SKM-1 treated with dmso at 0.1 percent for 144 hours (cell line): ENCODE data around the gene TMA7B.

Experiments used
- DNase-seq: peaks from one replicate; lab custom pipeline; 2025; ENCODE audit not compliant: unreplicated experiment; lab: John Stamatoyannopoulos, UW

The TMA7B gene

DNA sequence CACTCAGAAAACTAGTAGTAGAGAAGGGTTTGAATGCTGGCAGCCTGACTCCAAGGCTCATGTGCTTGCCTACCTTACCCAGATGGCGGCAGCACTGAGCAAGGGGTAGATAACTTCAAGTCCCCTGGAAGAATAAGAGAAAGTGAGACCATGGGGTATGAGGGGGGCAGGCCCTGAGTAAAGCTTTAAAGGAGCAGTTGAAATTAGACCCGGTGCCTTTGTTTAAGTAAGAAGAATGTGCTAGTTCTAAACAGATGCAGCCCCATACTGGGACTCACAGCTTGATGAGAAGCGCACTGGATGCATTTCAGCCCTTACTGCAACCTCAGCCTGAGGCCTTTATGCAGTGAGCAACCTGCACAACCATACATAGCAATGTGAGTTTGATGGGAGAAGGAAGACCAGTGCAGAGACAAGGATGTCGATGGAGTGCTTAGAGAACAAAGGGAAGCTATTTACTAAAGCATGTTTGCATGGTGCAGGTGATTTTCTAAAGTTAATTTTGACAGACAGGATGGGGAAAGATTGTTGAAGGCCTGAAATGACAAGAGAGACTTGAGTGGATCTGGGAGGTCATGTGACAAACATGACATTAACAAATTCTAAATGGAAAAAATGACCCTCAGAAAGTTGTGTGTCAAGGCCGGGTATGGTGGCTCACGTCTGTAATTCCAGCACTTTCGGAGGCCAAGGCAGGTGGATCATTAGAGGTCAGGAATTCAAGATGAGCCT lies 27.1 kb upstream of the TMA7B start:
- DNase-seq, result no peak

DNA sequence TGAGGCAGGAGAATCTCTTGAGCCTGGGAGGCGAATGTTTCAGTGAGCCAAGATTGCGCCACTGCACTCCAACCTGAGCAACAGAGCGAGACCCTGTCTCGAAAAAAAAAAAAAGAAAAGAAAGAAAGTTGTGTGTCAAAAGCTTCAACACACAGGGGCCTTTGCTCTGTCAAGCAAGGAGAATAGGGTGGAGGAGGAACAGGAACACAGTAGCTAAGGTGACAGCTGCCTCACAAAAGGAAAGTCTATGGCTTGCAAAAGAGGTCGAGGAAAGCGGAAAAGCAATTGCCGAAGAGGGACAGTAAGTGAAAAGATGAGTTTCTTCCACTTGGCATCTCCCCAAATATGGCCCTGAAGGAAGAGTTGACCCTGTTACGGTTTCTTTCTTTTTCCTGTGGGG lies 26.5 kb upstream of the TMA7B start:
- no peak for DNase-seq

DNA sequence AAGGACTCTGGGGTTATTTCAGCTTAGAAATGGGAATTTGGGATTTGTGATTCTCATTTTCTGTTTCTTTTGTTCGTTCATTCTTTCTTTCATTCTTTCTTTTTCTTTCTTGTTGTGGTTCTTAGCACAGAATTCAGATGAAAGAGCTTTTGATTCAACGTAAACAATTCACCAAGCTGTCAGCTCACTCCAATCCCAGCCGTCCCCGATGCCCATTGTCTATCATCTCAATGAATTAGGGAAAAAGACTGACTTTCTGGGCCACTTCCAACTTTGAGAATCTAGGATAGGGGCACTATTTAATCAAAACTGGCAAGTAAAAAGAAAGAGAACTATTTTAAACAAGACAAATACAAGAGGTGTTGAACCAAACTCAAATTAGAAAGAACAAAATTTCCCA lies 25.1 kb upstream of the TMA7B start:
- no peak for DNase-seq

DNA sequence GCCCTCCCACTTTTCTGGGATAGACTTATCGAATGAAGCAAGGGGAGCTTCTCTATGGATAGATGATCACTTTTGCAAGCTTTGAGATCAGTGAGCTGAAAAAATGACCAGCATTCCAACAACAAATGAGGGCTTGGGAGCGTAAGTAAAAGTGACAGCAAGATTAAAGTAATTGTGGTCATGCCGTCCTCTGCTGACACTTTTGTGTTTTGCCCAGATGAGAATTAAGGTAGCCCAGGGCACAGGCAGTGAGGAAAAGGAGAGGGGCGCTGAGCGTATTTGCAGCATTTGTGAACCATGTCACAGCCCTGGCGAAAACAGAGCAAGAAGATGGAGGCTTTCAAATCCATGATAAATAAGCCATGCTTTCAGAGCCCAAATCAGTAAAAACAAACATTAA lies 24.6 kb upstream of the TMA7B start:
- DNase-seq, result no peak

DNA sequence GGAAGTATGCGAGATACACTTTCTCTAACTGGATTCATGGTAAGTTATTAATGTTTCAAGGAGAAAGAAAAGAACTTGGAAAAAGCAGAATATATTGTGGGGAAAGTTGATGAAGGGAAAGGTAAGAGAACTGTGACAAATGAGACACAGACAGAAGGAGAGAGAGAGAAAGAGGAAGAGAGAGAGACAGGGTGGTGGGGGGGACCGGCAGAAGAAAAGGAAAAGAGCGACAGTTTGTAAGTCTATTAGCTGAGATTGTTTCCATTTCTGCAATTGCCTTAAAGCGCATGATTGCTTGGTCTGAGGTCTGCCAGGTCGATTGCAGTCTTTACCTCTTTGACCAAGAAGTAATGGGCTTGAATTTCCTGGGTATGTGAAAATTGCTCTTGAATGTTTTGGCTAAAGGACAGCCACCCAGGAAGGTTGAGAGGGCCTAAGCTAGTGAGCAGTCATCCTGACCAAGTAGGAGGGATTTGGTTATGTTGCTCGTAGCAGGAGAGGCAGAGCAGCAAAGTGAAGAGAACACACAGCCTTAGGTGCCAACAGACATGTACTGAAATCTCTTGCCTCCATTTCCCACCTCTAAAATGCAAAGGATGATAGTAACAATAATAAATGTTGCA lies 23.6 kb upstream of the TMA7B start:
- DNase-seq, result no peak

DNA sequence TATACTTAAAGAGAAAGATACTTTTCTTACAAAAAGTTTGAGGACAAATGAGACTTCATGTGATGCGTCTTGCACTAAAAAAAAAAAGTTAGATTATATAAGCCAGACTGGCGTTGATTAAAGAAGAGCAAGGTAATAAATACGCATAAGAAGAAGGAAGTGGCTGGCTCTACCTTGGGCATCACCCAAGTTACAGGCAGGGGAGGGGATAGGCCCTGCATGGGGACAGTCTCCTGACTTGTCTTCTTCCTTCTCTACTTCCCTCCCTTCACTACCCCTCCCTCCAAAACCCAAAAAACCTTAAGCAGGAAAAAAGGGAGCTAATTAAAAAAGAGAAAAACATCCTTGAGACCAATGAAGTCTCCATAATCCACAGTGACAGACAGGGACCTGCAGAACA lies 22.3 kb upstream of the TMA7B start:
- DNase-seq, result no peak

DNA sequence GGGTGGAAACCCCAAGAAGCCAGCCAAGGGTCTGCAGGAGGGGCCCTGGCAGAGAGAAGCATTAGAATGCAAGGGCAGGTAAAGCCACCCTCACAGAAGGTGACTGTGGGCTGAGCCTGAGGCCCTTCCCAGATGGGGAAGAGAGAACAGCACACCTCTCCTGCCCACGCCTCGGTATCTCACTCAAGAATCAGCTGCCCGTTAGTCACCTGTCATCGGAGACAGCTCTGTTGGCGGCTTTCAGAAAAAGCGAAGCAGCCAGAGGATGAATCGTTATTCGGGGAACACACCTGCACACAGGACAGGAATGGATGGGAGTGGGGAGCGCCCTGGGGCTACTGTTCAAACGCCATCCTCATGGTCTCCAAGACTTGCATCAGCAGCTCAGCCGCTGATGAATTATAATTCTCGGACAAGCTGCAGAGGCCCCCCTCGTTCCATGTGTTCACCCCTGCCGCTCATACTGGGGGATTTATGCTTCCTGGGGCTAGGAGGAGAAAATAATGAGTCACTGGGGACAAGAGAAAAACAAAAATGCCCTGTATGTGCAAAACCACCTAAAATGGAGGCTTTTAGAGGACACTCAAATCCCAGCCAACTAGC lies 21.6 kb upstream of the TMA7B start:
- no peak for DNase-seq

DNA sequence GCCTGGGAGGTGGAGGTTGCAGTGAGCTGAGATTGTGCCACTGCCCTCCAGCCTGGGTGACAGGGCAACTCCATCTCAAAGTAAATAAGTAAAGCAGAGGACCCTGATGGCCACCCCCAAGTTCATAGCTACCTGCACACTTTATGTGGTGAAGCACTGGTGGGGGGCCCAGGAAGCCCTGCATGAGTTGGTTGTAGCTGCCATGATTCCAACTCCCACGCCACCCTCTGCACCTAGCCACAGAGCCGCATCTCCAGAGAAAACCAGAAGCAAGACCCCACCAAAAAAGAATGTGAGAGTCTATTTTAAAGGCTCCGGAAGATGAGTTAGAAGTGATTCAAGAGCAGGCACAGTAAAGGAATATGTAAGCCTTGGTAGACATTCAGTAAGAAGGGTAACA lies 20.4 kb upstream of the TMA7B start:
- DNase-seq, result no peak

DNA sequence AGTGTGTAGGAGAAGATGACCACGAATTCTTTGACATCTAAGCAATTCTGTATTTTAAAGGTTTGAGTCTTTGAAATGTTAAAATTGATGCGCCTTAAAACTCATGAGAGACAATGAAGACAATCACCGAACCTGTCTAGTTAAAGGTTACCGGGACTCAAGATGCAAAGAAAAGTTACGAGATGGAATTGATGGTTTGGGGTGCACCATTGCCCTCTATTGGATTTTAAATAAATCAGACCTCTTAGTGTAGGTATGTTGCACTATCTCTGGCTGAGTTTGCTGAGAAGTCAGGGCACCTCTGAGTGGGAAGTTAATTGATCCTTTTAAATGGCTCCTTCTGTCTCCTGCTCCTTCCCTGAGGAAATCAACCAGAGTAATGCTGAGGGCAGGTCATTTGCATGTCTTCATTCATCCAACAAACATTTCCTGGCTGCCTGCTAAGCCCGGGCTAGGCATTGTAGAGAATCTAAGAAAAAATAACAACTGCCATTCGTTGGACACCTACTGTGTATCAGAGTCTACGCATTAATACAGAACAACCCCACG lies 19.4 kb upstream of the TMA7B start:
- no peak for DNase-seq

DNA sequence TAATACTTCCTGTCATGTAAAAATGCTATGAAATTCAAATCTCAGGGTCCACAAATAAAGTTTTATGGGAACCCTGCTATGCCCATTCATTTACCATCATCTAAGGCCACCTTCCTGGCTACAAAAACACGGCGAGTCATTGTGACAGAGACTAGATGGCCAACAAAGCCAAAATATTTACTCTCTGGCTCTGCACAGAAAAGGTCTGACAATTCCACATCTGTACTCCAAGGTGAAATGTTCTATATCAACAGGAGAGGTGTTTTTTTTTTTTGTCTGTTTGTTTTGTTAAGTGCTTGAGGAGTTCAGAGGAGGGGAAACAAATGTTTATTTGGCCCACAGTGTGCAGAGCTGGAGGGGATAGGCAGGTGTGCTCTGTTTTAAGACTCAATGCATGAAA lies 18.6 kb upstream of the TMA7B start:
- no peak for DNase-seq

DNA sequence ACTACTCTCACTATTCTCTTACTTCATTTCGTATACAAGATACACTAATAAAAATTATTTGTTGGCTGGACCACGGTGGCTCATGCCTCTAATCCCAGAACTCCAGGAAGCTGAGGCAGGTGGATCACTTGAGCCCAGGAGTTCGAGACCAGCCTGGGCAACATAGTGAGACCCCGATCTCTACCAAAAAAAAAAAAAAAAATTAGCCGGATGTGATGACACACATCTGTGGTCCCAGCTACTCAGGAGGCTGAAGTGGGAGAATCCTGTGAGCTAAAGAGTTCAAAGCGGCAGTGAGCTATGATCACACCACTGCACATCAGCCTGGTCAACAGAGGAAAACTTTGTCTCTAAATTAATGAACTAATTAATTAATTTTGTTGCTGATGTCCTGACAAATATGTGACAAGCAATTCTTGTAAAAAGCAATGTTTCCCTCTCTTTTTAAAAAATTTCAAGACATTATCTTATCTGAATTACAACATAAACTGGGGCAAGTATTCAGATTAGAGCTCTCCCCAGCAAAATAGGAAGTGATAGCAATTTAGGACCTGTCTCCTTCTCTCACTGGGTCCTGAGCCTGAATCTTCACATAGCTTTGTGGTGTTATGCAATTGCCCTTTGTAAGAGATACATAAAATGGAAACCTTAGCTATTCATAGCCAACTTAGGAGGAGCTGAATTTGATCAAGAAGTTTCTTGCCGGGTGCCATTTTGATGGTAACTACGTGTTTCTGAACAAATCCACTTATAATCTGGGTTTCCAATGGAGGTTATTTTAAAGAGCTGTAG lies 17.6 kb upstream of the TMA7B start:
- no peak for DNase-seq

DNA sequence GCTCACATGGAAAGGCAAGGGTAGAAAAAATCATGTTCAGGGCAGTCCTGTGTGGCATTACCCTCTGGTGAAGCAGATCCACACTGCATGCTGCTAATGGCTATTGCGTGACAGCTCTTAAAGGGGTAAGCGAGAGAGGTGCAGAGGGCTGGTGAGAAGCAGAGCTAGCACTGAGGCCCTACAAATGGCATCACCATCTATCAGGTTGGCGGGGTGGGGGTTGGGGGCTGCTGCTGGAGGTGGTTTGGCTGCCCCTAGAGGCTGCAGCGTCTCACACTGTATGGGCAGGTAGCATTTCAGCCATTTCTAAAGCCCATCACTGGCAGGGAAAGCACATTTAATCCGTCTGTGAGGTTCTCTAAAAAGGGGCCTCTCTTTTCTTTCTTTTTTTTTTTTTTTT lies 16.9 kb upstream of the TMA7B start:
- DNase-seq, result no peak

DNA sequence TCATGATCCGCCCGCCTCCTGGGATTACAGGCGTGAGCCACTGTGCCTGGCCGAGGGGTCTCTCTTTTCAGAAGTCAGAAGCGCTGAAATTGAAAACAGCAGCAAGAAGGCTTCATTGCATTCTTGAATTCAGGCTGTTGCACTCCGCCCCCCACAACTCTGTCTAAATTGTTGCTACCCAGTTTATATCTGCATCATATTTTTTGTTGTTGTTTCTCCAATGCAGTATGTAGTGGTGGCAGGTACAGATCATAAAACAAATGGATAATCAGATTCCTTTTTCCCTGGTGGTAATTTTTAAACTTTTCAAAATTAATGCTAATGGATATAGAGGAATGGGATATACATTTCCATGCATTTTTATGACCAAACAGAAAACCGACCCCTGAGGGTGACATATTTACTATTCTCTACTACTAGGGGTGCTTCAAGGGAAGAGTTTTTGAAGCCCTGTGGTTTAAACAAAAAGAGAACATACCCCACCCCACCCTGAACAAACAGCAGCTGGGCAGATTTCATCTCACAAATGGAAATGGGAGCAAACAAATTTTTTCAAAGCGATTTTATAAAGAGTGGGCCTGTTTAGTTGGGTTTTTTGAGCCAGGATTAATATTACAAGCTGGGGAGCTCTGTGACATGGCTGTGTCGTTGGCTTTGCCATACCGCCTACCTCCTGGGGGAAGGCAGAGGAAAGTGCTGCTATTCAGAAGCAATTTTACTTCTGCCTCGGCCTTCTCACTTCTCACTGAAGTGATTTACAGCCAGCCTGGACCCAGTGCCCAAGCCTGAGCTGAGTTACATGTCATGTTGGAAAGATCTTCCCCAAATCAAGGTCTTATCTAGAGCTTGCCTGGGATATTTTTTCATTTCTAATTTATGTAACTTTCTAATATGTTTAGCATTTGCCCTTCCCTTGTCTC lies 16.0 kb upstream of the TMA7B start:
- DNase-seq, result no peak

DNA sequence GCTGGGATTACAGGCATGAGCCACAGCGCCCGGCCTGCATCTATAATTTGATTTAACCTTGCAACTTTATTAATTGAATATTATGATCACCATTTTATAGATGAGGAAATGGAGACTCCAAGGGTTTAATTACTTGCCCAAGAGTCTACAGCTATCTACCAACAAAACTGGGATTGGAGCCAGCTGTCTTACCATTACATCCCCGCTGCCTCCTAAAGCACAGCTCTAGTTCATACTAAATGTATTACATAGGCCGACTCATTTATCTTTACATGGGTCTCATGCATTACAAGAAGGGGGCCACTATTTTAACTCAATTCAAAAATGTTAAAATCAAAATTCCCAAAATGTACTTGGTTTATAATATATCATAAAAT lies 14.1 kb upstream of the TMA7B start:
- DNase-seq, result no peak

DNA sequence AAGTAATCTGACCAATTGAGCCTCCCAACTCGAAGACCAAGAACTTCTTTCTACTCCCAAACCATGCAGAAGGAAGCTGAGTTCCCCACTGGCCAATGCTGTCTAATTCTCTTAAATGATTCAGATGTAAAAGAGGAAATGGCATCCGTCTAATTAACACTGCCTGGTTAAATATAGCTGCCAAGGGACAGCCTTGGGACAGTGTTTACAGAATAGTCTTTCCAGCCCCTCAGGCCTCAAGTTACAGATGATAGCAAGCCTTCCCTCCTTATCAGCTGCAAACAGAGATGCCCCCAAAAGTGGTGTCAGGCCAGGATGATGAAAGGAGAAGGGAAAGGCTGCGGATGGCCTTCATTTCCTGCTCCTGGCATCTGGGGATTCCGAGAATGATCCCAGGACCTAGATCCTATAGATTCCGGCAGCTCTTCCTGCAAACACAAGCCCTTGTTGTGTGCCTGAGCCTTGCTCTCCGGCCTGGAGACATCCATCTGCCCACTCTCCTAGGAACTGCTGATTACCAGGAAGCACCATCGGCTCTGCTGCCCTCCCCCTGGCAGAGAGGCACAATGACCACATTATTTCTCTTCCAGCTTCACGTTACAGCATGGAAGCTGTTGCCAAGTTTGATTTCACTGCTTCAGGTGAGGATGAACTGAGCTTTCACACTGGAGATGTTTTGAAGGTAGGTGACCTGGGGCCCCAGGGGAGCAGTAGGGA lies 13.5 kb upstream of the TMA7B start:
- no peak for DNase-seq

DNA sequence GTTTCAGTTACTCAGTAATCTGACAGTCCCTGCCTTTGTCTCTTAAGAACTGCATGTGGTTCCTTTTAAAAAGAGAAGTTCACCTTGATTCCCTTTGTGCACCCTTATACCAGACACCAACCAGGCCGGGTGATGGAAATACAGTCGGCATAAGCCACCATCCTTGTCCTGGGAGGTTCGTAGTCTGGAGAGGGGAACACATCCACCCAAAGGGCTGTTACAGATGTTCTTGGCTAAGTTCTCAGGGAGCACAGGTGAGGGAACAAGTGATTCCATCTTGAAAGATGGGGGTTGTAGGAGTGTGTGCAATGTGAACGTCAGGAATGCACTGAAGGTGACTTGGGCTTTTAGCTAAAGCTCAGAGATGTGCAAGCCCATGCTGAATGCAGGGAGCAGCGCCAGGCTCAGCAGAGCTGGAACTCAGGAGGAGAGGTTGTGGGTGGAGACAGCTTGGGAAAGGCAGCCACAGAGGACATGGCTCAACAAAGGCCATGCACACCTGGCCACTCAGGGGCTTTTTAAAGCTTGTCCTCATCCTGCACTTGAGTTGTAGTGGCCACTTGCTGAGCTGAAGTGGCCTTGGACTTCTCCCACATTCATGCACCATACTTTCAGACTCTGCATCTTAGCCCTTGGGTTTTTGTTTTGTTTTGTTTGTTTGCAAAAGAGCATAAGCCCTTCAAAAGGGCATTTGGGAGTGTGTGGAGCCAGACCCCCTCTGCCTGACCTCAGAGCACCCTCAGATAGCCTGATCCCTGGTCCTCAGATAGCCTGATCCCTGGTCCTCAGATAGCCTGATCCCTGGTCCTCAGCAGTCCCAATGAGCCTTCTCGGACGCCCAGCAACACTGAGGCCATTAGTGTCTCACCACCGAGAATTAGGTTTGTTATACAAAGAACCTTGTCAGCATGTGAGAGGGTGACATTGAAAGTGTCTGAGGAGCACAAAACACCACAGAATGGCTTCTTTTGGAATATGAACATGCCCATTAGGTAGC lies 12.7 kb upstream of the TMA7B start:
- no peak for DNase-seq

DNA sequence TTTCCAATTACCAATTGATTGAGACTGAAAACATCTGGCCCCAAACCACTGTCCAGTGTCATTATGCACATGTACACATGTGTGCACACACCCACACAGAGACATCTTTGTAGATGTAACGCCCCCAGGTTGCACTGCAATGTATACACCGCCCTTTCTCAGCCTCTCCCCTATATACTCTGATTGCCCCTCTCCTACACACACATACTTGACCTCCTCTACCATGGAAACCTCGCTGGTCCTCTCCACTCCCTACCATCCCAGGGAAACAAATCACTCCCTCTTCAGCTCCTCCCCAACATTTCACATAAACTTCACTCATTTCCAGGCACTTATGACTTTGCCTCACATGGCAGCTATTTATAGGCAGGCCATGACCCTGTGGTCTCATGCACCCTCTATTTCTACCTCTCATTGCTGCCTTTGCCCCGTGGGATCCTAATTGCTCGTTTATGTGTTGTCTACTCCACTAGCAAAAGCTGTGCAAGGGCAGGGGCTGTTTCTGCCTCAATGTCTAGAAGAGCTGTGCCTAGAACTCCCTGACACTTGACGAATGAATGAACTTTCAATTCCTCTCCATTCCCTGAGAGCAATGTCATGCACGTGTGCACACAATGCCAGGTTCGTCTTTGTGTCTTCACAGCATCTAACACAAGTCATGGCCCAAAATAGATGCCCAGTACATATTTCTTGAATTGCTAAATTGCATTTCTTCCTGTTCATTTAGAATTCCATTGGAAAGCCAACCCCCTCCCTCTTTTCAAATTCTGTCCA lies 10.0 kb upstream of the TMA7B start:
- DNase-seq, result no peak
